Uterus (tissue), 2 donors: ENCODE results near the gene HHAT.

Experiments
- CTCF ChIP-seq, 4 experiments: fragments of 200-600 bp in 2 of 4; fragments of 450-650 bp in 2 of 4; sonication (generic) in 2 of 4; IDR thresholded peaks; one replicate each; pipeline ENCODE4 v1.5.1; 2016 to 2019; ENCODE audit warnings: antibody characterized with exemption in 4 of 4, mild to moderate bottlenecking in 2 of 4, moderate library complexity in 1 of 4
- POLR2A ChIP-seq, 2 donors: fragments of 450-650 bp; IDR thresholded peaks; one replicate each; pipeline ENCODE4 v1.6.1; 2016; ENCODE audit warnings: antibody characterized with exemption in 2 of 2, mild to moderate bottlenecking in 1 of 2, moderate library complexity in 1 of 2

- no peak for TF ChIP-seq CTCF (IDR thresholded peaks at IDR 0.05)
- no peak for TF ChIP-seq POLR2A (IDR thresholded peaks at IDR 0.05)
Observed at GRCh38 chr1:210413951-210414350, 85.2 kb downstream of the HHAT start.
